Esophagus muscularis mucosa (tissue), 4 donors: Measurements from ENCODE around the gene PPP6R3.
"Not testable (repeated sequence)": the region's sequence is repeated elsewhere in the genome, so short reads cannot be mapped to it uniquely, and the experiment has no call there.

Experiments
- EP300 ChIP-seq: sonication (generic); formaldehyde crosslinking; IDR thresholded peaks from one replicate; pipeline ENCODE4 v1.6.1; 2017; ENCODE audit warnings: antibody characterized with exemption
- POLR2A ChIP-seq: fragments of 450-650 bp; IDR thresholded peaks from one replicate; pipeline ENCODE4 v1.6.1; 2017; ENCODE audit warnings: antibody characterized with exemption, moderate library complexity, mild to moderate bottlenecking, low read depth
- POLR2AphosphoS5 ChIP-seq, 2 donors: sonication (generic); formaldehyde crosslinking; IDR thresholded peaks; one replicate each; pipeline ENCODE4 v1.6.1; 2017; ENCODE audit warnings: antibody characterized with exemption in 2 of 2
- TF ChIP-seq, protein P1 (sequence below), 3 experiments: fragments of 200-600 bp in 2 of 3; fragments of 450-650 bp in 1 of 3; sonication (generic) in 2 of 3; IDR thresholded peaks; one replicate each; pipeline ENCODE4 v1.5.1; 2017 to 2019; ENCODE audit warnings: antibody characterized with exemption in 3 of 3, mild to moderate bottlenecking in 2 of 3, moderate library complexity in 1 of 3

DNA sequence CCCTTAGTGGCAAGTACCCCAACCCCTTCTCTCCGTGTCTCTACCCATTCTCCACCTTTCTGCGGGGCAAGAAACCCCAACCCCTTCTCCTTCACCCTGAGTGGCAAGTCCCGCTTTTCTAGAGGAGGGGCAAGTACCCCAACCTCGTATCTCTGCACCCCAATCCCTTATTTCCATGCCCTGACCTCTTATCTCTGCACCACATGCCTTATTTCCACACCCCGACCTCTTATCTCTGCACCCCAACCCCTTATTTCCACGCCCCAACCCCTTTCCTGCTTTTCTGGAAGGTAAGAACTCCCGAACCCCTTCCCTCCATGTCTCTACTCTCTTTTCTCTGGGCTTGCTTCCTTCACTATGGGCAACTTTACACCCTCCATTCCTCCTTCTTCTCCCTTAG, 174.1 kb downstream of the PPP6R3 start:
- TF ChIP-seq, protein P1, sequence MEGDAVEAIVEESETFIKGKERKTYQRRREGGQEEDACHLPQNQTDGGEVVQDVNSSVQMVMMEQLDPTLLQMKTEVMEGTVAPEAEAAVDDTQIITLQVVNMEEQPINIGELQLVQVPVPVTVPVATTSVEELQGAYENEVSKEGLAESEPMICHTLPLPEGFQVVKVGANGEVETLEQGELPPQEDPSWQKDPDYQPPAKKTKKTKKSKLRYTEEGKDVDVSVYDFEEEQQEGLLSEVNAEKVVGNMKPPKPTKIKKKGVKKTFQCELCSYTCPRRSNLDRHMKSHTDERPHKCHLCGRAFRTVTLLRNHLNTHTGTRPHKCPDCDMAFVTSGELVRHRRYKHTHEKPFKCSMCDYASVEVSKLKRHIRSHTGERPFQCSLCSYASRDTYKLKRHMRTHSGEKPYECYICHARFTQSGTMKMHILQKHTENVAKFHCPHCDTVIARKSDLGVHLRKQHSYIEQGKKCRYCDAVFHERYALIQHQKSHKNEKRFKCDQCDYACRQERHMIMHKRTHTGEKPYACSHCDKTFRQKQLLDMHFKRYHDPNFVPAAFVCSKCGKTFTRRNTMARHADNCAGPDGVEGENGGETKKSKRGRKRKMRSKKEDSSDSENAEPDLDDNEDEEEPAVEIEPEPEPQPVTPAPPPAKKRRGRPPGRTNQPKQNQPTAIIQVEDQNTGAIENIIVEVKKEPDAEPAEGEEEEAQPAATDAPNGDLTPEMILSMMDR (IDR thresholded peaks at IDR 0.05) = not testable (repeated sequence)
- not testable (repeated sequence) for TF ChIP-seq POLR2A; POLR2AphosphoS5 (IDR thresholded peaks at IDR 0.05); EP300
